ENCODE measurements around the gene RELL1. TPM values are rescaled to one million over a fixed set of nuclear protein-coding genes. Genes with fewer than 3 reads are reported as not detected.
"Not testable (repeated sequence)": the region's sequence is repeated elsewhere in the genome, so short reads cannot be mapped to it uniquely, and the experiment has no call there.

The RELL1 gene
- total and polyA plus RNA-seq, 12 donors, result 0.44 to 27.0 (median 13.8) TPM

DNA sequence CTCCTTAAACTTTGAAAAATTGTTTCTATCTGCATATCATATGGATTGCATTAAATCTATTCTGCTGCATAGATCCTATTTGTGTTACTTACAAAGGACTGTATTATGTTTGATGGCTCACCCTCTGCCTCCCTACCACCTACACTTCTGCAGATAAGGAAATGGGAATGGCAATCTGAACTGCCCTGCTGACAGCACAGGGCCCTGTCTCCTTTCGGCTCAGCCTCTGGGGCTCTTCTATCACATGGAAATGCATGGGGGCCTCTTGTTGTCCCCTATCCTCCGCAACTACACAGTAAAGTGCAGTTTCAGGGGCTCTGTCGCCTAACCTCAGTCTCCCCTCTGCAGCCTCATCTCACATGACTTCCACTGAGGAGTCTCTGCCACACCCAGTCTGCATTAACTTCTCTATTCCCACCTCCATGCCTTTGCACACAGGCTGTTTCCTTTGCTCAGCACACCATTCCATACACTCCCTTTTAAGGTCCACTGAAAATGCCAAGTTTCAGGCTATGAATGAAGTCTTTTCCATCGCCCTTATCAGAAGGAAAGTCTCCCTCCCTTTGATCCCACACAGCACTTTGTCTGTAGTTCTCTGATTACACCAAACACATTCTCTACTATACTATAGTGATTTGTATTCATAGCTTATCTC, 12.5 kb downstream of the RELL1 start:
- Histone ChIP-seq H3K4me1 (replicated peaks in 1 of 2) (peaks cover 5 to 12% of the 10 kb centered on the region in 2 donors), H3K36me3 (replicated peaks in 1 of 2) (no peaks in the 10 kb centered on the region), H3K4me3 (no peak overlapping the region), H3K9me3 (replicated peaks in 1 of 3) (no peaks in the 10 kb centered on the region), H3K27ac (no peak overlapping the region), H3K27me3 (no peaks in the 10 kb centered on the region)
- DNase-seq, result no peak
- no peak for TF ChIP-seq POLR2A (IDR thresholded peaks at IDR 0.05)
- TF ChIP-seq, protein P1, sequence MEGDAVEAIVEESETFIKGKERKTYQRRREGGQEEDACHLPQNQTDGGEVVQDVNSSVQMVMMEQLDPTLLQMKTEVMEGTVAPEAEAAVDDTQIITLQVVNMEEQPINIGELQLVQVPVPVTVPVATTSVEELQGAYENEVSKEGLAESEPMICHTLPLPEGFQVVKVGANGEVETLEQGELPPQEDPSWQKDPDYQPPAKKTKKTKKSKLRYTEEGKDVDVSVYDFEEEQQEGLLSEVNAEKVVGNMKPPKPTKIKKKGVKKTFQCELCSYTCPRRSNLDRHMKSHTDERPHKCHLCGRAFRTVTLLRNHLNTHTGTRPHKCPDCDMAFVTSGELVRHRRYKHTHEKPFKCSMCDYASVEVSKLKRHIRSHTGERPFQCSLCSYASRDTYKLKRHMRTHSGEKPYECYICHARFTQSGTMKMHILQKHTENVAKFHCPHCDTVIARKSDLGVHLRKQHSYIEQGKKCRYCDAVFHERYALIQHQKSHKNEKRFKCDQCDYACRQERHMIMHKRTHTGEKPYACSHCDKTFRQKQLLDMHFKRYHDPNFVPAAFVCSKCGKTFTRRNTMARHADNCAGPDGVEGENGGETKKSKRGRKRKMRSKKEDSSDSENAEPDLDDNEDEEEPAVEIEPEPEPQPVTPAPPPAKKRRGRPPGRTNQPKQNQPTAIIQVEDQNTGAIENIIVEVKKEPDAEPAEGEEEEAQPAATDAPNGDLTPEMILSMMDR (IDR thresholded peaks at IDR 0.05), result no peak
- WGBS, 4 donors, result 85 to 95% (median 92%) methylated on average over 4 of the region's 4 CpGs
- intact Hi-C loops (cut with DNase I), result no loop called here

DNA sequence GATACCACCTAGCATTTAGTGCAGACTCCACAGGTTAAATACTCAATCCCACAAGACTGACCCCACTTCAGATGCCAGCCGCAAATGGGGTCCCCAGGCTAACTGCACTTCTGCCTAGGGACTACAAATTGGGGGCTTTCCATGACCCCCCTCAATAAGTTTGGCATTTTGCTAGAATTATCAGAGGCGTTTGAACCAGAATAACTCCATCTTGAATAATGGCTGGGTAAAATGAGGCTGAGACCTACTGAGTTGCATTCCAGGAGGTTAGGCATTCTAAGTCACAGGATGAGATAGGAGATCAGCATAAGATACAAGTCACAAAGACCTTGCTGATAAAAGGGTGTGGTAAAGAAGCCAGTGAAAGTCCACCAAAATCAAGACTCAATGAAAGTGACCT, 15.1 kb downstream of the RELL1 start:
- no peaks in the 10 kb centered on the region for H3K27me3 ChIP-seq
- peaks cover 0 to 30% of the 10 kb centered on the region in 2 donors for H3K4me1 ChIP-seq (replicated peaks in 1 of 2)

DNA sequence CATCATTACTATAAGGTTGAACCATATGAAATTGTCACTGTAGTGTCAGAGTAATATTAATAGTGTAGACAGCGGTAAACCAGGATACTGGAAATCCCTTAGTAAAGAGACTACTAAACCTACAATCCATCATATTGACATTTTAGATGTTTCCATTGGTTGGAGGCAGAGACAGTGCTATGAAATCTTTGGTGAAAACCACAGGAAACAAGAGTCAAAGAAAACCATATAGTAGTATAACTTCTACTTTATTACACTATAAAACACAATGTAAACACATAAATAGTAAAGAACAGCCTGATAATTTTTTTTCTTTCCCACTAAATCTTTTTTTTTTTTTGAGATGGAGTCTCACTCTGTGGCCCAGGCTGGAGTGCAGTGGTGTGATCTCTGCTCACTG, 15.9 kb downstream of the RELL1 start:
- intact Hi-C loops (cut with DNase I), result no loop called here
- Histone ChIP-seq H3K4me3 (no peak overlapping the region), H3K9me3 (replicated peaks in 1 of 3) (no peaks in the 10 kb centered on the region), H3K36me3 (replicated peaks in 1 of 2) (no peaks in the 10 kb centered on the region), H3K4me1 (replicated peaks in 1 of 2) (peaks cover 0 to 36% of the 10 kb centered on the region in 2 donors), H3K27ac (no peak overlapping the region), H3K27me3 (no peaks in the 10 kb centered on the region)
- no peak for DNase-seq
- 97 to 100% (median 99%) methylated on average over 1 of the region's 1 CpG for WGBS, 4 donors
- TF ChIP-seq POLR2A (IDR thresholded peaks at IDR 0.05), result no peak
- TF ChIP-seq, protein P1 (IDR thresholded peaks at IDR 0.05), result no peak

More for the DNA sequence above, 15.1 kb downstream of the RELL1 start:
- intact Hi-C loops (cut with DNase I), result no loop called here
- Histone ChIP-seq H3K4me3 (no peak overlapping the region), H3K9me3 (replicated peaks in 1 of 3) (no peaks in the 10 kb centered on the region), H3K36me3 (replicated peaks in 1 of 2) (no peaks in the 10 kb centered on the region), H3K27ac (no peak overlapping the region)
- DNase-seq, result no peak
- WGBS, 4 donors, result 48 to 83% (median 50%) methylated on average over 2 of the region's 2 CpGs
- TF ChIP-seq, protein P1 (IDR thresholded peaks at IDR 0.05), result no peak
- TF ChIP-seq POLR2A (IDR thresholded peaks at IDR 0.05), result no peak

DNA sequence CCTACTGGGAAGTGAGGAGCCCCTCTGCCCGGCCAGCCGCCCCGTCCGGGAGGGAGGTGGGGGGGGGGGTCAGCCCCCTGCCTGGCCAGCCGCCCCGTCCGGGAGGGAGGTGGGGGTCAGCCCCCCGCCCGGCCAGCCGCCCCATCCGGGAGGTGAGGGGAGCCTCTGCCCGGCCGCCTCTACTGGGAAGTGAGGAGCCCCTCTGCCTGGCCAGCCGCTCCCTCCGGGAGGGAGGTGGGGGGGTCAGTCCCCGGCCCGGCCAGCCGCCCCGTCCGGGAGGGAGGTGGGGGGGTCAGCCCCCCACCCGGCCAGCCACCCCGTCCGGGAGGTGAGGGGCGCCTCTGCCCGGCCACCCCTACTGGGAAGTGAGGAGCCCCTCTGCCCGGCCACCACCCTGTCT, 17.1 kb downstream of the RELL1 start:
- H3K9me3 ChIP-seq (replicated peaks in 1 of 3); H3K27me3 ChIP-seq; H3K36me3 ChIP-seq (replicated peaks in 1 of 2); intact Hi-C loops (cut with DNase I); DNase-seq; H3K27ac ChIP-seq; H3K4me3 ChIP-seq: not testable (repeated sequence)
- H3K4me1 ChIP-seq (replicated peaks in 1 of 2), result peaks cover 0 to 38% of the 10 kb centered on the region in 2 donors
- WGBS, 4 donors, result 91 to 100% (median 99%) methylated on average over 1 to 20 of the region's 26 CpGs; no CpG with 5 or more reads in 1 of the 4 donors
